GM12878 (cell line): ENCODE results near the gene TAF4. TPM values are rescaled to one million over a fixed set of nuclear protein-coding genes. Genes with fewer than 3 reads are reported as not detected.

Experiments
- BRCA1 ChIP-seq: IDR thresholded peaks from 2 replicates; pipeline ENCODE4 v1.6.1; 2011; ENCODE audit warnings: low read depth, low read length, improper control_type of control experiment
- HDAC2 ChIP-seq: fragments of 200-600 bp; sonication (generic); IDR thresholded peaks from 2 replicates; pipeline ENCODE4 v1.6.1; 2017
- PRDM15 ChIP-seq: fragments of 450-650 bp; formaldehyde crosslinking; IDR thresholded peaks from 2 replicates; pipeline ENCODE4 v1.4.0; 2020; ENCODE audit warnings: mild to moderate bottlenecking, moderate library complexity
- SIN3A ChIP-seq: IDR thresholded peaks from 2 replicates; pipeline ENCODE4 v1.6.1; 2012; ENCODE audit warnings: low read depth, low read length, improper control_type of control experiment
- TAF1 ChIP-seq: IDR thresholded peaks from 2 replicates; pipeline ENCODE4 v1.6.1; 2011; ENCODE audit warnings: mild to moderate bottlenecking, low read depth, low read length, borderline replicate concordance
- TARDBP ChIP-seq: IDR thresholded peaks from 2 replicates; pipeline ENCODE4 v1.6.1; 2016; ENCODE audit warnings: borderline replicate concordance
- ZBTB4 ChIP-seq: fragments of 450-650 bp; formaldehyde crosslinking; IDR thresholded peaks from 2 replicates; pipeline ENCODE4 v1.4.0; 2022; ENCODE audit warnings: mild to moderate bottlenecking, moderate library complexity
- polyA plus RNA-seq, 11 experiments: library from polyadenylated mRNA; depleted of rRNA in 4 of 11; unstranded in 6 of 11; stranded (reverse) in 5 of 11; fragments of >200 nt; fragmentation: Nextera tagmentation in 4 of 11; fragmentation: Illumina TruSeq in 1 of 11; extraction: Ambion mirVana in 4 of 11; extraction: Trizol in 1 of 11; gene quantifications; 1 replicate in 1 of 11; 2 replicates in 10 of 11; pipeline versions ENCODE4 v1.2.1 to v1.2.3, GENCODE V29; 2011 to 2016; ENCODE audit warnings: inconsistent platforms in 2 of 11, missing spikeins in 2 of 11, low read depth in 1 of 11
- total RNA-seq, 4 experiments: library from RNA; depleted of rRNA in 3 of 4; stranded (reverse); fragments of >200 nt in 3 of 4; fragmentation: Illumina TruSeq in 1 of 4; extraction: Trizol in 1 of 4; gene quantifications; 2 replicates each; pipeline versions ENCODE4 v1.2.1 to v1.2.3, GENCODE V29; 2013 to 2021

Gene TAF4
- total and polyA plus RNA-seq, 10 of the 15 experiments (the other 5 are each of a cell fraction or from before 2014, with no cell fraction given): 0.39 to 16.9 (median 3.4) TPM

- TF ChIP-seq PRDM15: no peak
- no peak for TF ChIP-seq BRCA1
- TF ChIP-seq ZBTB4: no peak
- no peak for TF ChIP-seq TAF1
- no peak for TF ChIP-seq TARDBP
- no peak for TF ChIP-seq SIN3A
- TF ChIP-seq HDAC2: no peak
These were observed 106.6 kb downstream of the TAF4 start (continued) for GRCh38 chr20:61958773-61959700.
